Measurements from ENCODE around the gene TMEM62.
"Not testable (repeated sequence)": the region's sequence is repeated elsewhere in the genome, so short reads cannot be mapped to it uniquely, and the experiment has no call there.

Gene TMEM62

GRCh38 chr15:43125100-43125661, 8.2 kb upstream of the TMEM62 start:
- no peak for DNase-seq (ENCODE audit: low read depth)

GRCh38 chr15:43126356-43126755, 7.0 kb upstream of the TMEM62 start:
- DNase-seq (ENCODE audit: low read depth) = no peak

GRCh38 chr15:43127752-43128151, 5.6 kb upstream of the TMEM62 start:
- DNase-seq (ENCODE audit: low read depth) = no peak

- DNase-seq (ENCODE audit: low read depth) = not testable (repeated sequence)
Measured at GRCh38 chr15:43128174-43128979, 5.0 kb upstream of the TMEM62 start.

GRCh38 chr15:43128980-43129335, 4.4 kb upstream of the TMEM62 start:
- no peak for DNase-seq (ENCODE audit: low read depth)

GRCh38 chr15:43132830-43133429, 456 bp upstream of the TMEM62 start:
- no peak for DNase-seq (ENCODE audit: low read depth)

GRCh38 chr15:43134157-43134635, 810 bp downstream of the TMEM62 start:
- no peak for DNase-seq (ENCODE audit: low read depth)

- no peak for DNase-seq (ENCODE audit: low read depth)
Measured at GRCh38 chr15:43135351-43135750, 2.0 kb downstream of the TMEM62 start.

GRCh38 chr15:43143203-43143941, 10.0 kb downstream of the TMEM62 start:
- peak; percentile 2 for DNase-seq (ENCODE audit: low read depth)

- DNase-seq (ENCODE audit: low read depth) = no peak
Measured at GRCh38 chr15:43144512-43144911, 11.1 kb downstream of the TMEM62 start.

- no peak for DNase-seq (ENCODE audit: low read depth)
Measured at GRCh38 chr15:43146184-43146583, 12.8 kb downstream of the TMEM62 start.

- DNase-seq (ENCODE audit: low read depth) = peak; percentile 91
Measured at GRCh38 chr15:43150191-43150929, 17.0 kb downstream of the TMEM62 start.

GRCh38 chr15:43151688-43152087, 18.3 kb downstream of the TMEM62 start:
- DNase-seq (ENCODE audit: low read depth) = no peak

GRCh38 chr15:43153269-43153668, 19.9 kb downstream of the TMEM62 start:
- no peak for DNase-seq (ENCODE audit: low read depth)

- no peak for DNase-seq (ENCODE audit: low read depth)
Measured at GRCh38 chr15:43165801-43166325, 32.5 kb downstream of the TMEM62 start.

- not testable (repeated sequence) for DNase-seq (ENCODE audit: low read depth)
Measured at GRCh38 chr15:43167261-43167660, 33.9 kb downstream of the TMEM62 start.

GRCh38 chr15:43168192-43169107, 35.1 kb downstream of the TMEM62 start:
- DNase-seq (ENCODE audit: low read depth) = peak; percentile 2

- DNase-seq (ENCODE audit: low read depth) = no peak
Measured at GRCh38 chr15:43169888-43170287, 36.5 kb downstream of the TMEM62 start.

GRCh38 chr15:43175656-43176309, 42.4 kb downstream of the TMEM62 start:
- not testable (repeated sequence) for DNase-seq (ENCODE audit: low read depth)

GRCh38 chr15:43177147-43177546, 43.8 kb downstream of the TMEM62 start:
- not testable (repeated sequence) for DNase-seq (ENCODE audit: low read depth)
